ENCODE results near the gene CORO2B. TPM values are rescaled to one million over a fixed set of nuclear protein-coding genes. Genes with fewer than 3 reads are reported as not detected.

CORO2B gene
- total and polyA plus RNA-seq, 2 of the 4 experiments (the other 2 are of a cell fraction) = 9.3 to 39.3 TPM

DNA sequence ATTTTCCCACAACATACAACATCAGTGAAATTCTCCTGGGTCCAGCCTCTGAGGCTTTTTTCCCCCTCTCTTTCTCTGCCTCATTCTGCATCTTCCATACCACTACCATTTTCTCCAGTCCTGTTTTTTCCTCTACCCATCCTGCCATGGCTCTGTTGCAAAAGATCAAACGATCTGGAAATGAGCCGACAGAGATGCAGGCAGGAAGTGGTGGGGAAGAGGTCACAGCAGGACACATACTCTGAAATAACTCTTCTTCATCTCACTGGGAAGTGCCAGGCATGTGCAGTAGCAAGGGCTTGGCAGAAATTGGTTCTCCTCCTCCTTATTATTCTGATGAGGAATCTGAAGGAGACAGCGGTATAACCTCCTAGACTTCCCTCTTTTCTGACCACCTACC is 114.3 kb downstream of the CORO2B start:
- peaks cover 9% of the 10 kb centered on the region; the same call in 1 of the 2 replicates for H3K9me1 ChIP-seq (ENCODE audit: insufficient read depth, low read length)
- no peak overlapping the region for H3K14ac ChIP-seq (replicated peaks; ENCODE audit: low read depth, low read length)
- in situ Hi-C loops (cut with MboI; ENCODE audit: low sequenced_read_pairs) (no loop called here), dilution Hi-C loops (cut with HindIII; ENCODE audit: low sequenced_read_pairs, unreplicated experiment) (no loop called here), intact Hi-C loops (cut with micrococcal nuclease) (no loop called here)
- BruUV-seq (replicated peaks) = no TSS peak
- no peak overlapping the region for H4K5ac ChIP-seq (ENCODE audit: low read depth, low read length)
- H3K9me3 ChIP-seq (ENCODE audit: control insufficient read depth, insufficient read depth, low read length) = no peaks in the 10 kb centered on the region
- H3K27ac ChIP-seq (ENCODE audit: insufficient read depth, low read length) = no peak overlapping the region
- H4K20me1 ChIP-seq (ENCODE audit: insufficient read depth, low read length) = no peaks in the 10 kb centered on the region; the same call in 1 of the 2 replicates
- no peak overlapping the region for H4K8ac ChIP-seq (ENCODE audit: low read depth in 2 of 2, low read length in 2 of 2)
- H2BK5ac ChIP-seq (ENCODE audit: low read depth, low read length, poor library complexity, severe bottlenecking) = no peak overlapping the region
- ATAC-seq (ENCODE audit: low read depth) = no peak
- H2AK5ac ChIP-seq (ENCODE audit: low read depth, low read length) = no peak overlapping the region
- H3K36me3 ChIP-seq (ENCODE audit: control insufficient read depth, insufficient read depth, low read length) = no peaks in the 10 kb centered on the region
- no peak overlapping the region for H3K4me3 ChIP-seq (ENCODE audit: insufficient read depth, low read depth, low read length)
- H3K4ac ChIP-seq (ENCODE audit: low read depth, low read length) = no peak overlapping the region
- H3K4me1 ChIP-seq (ENCODE audit: control insufficient read depth, insufficient read depth, low read length) = peaks cover 2% of the 10 kb centered on the region; the same call in 1 of the 2 replicates
- H3K18ac ChIP-seq (ENCODE audit: low read depth, low read length) = no peak overlapping the region
- no peak overlapping the region for H2BK15ac ChIP-seq (ENCODE audit: low read depth, low read length)
- no peak overlapping the region for H2AK9ac ChIP-seq (replicated peaks; ENCODE audit: low read depth, low read length, poor library complexity)
- WGBS, 2 experiments (ENCODE audit: extremely low coverage in 2 of 2, insufficient read length in 1 of 2) = no CpG with 5 or more reads among the region's 3 CpGs
- H3K79me1 ChIP-seq (ENCODE audit: low read depth in 1 of 2, low read length in 2 of 2) = peaks cover 0 to 3% of the 10 kb centered on the region in 2 experiments; a peak in 1 of 4 replicates
- no peak for TF ChIP-seq MAZ (IDR thresholded peaks at IDR 0.05; ENCODE audit: borderline replicate concordance, low read depth, low read length)
- no peak for TF ChIP-seq FOS (IDR thresholded peaks at IDR 0.05; ENCODE audit: low read depth, low read length)
- no peak for TF ChIP-seq RAD21 (IDR thresholded peaks at IDR 0.05; ENCODE audit: low read length)
- H3K4me2 ChIP-seq (ENCODE audit: low read depth, low read length) = no peak overlapping the region
- no peak overlapping the region for H3K9ac ChIP-seq (ENCODE audit: low read depth, low read length)
- no peak overlapping the region for H4K91ac ChIP-seq (ENCODE audit: insufficient read depth, low read depth, low read length)
- peak; percentile 53 for DNase-seq
- ChIA-PET CTCF (no interaction called here), POLR2A (ENCODE audit: unreplicated experiment) (no interaction called here)
- no peak overlapping the region for H2BK120ac ChIP-seq (ENCODE audit: low read depth, low read length)
- no peak overlapping the region for H3K23ac ChIP-seq (ENCODE audit: low read depth, low read length)
- H2BK20ac ChIP-seq (ENCODE audit: low read depth, low read length) = no peak overlapping the region
- H2AFZ ChIP-seq (replicated peaks; ENCODE audit: low read length, poor library complexity) = no peak overlapping the region
- no peak overlapping the region for H3K56ac ChIP-seq (ENCODE audit: extremely low read depth, insufficient read depth, low read length)
- no peaks in the 10 kb centered on the region for H3K27me3 ChIP-seq (ENCODE audit: control insufficient read depth, insufficient read depth, low read length)
